ENCODE data around the gene LIMS2.

The LIMS2 gene

DNA sequence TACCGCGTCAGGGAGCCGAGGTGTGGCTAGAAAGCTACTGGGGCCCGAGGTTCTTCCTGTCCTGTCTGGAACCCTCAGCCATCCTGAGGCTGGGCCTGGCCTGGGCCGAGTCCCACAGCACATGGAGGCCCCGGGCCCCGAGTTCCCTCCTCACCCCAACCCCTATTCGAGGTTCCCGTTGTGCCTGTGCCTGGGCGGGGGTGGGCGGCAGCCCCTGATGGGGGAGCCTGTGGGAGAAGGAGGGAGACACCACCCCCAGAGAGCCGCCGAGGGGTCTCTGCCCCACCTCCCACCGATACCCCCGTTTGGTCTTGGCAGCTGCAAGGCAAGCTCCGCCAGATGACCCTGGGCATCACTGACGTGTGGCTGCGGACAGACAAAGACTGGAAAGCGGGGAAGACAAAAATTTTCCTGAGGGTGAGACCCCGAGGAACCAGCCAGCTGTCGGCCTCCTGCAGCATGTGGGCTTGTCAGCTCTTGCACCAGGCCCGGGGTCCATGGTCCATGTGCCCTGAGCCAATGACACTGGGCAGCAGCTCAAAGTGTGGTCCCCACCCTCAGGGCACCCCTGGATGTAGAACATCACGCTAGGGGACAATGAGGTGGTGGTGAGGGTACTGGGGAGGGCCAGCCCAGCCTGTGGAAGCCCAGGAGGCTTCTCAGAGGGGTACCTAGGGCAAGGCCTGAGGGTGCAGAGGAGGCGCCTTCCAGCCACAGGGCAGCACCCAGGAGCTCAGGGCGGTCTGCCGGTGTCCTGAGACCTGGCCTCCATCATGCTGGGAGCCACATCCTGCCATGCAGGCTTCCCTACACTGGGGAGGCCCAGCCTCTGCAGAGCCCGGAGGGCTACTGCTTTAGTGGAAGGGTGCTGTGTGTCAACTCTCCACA, 81.9 kb downstream of the LIMS2 start:
- no peak overlapping the region for H3K27ac ChIP-seq (ENCODE audit: low read depth, low read length)
- H3K27me3 ChIP-seq (ENCODE audit: control insufficient read depth in 1 of 2, insufficient read depth in 2 of 2, low read length in 2 of 2), result no peaks in the 10 kb centered on the region
- H3K9ac ChIP-seq (ENCODE audit: low read length), result no peak overlapping the region
- H3K9me3 ChIP-seq (ENCODE audit: low read length), result no peaks in the 10 kb centered on the region
- no peaks in the 10 kb centered on the region for H3K4me1 ChIP-seq (ENCODE audit: insufficient read depth, low read length)
- no peak overlapping the region for H3K4me3 ChIP-seq (ENCODE audit: low read depth in 1 of 2, low read length in 2 of 2)
- H3K36me3 ChIP-seq (ENCODE audit: insufficient read depth, low read length), result no peaks in the 10 kb centered on the region

DNA sequence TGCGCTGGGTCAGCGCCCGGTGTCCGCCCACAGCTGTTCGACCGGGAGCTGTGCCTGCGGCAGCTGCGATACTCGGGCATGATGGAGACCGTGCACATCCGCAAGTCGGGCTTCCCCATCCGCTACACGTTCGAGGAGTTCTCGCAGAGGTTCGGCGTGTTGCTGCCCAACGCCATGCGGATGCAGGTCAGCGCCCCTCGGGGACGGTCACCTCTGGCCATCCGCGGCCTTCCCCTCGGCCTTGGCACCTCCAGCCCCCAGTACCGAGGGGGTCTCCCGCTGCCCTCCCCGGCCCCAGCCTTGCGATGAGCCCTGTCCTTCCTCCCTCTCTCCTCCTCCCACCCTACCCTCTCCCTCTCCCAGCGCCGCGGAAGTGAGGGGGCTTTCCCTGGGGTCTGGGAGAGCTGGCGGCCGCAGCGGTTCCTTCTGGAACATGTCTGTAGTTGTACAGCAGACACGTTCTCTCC, 82.5 kb downstream of the LIMS2 start:
- no peaks in the 10 kb centered on the region for H3K9me3 ChIP-seq (ENCODE audit: low read length)
- H3K9ac ChIP-seq (ENCODE audit: low read length), result no peak overlapping the region
- H3K36me3 ChIP-seq (ENCODE audit: insufficient read depth, low read length), result no peaks in the 10 kb centered on the region
- no peaks in the 10 kb centered on the region for H3K27me3 ChIP-seq (ENCODE audit: control insufficient read depth in 1 of 2, insufficient read depth in 2 of 2, low read length in 2 of 2)
- no peak overlapping the region for H3K4me3 ChIP-seq (ENCODE audit: low read depth in 1 of 2, low read length in 2 of 2)
- H3K4me1 ChIP-seq (ENCODE audit: insufficient read depth, low read length), result no peaks in the 10 kb centered on the region
- no peak overlapping the region for H3K27ac ChIP-seq (ENCODE audit: low read depth, low read length)

DNA sequence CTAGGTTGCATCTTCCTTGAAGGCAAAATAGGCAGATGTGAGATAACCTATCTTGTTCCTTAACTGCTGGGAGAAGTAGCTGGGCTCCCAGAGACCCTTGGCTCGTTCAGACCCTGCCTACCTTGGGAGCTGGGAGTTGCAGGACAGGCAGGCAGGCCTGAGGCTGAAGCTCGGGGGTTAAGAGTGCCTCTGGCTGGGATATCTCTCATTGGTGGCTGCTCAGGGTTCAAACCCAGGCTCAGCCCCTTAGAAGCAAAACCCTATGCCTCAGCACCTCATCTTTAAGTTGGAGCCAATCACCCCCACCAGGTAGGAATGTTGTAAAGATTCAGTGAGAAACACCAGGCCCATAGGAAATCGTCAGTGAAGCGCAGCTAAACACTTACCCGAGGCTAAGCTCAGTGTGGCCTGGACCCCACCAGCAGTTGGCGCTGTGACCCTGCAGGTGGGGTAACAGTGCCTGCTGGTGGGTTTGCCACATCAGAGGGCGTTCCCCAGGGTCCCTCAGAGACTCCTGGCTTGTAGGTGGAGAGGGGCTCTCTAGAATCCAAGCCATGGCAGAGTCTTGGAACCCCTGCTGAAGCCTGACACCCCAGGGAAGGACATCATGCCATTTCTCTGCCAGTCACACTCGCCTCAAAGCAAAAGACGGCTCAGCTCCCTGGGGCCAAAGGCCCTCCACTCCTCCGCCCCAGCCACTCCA, 84.0 kb downstream of the LIMS2 start:
- Histone ChIP-seq H3K36me3 (ENCODE audit: insufficient read depth, low read length) (no peaks in the 10 kb centered on the region), H3K4me3 (ENCODE audit: low read depth in 1 of 2, low read length in 2 of 2) (no peak overlapping the region), H3K27ac (ENCODE audit: low read depth, low read length) (no peak overlapping the region), H3K9me3 (ENCODE audit: low read length) (no peaks in the 10 kb centered on the region), H3K4me1 (ENCODE audit: insufficient read depth, low read length) (no peaks in the 10 kb centered on the region), H3K27me3 (ENCODE audit: control insufficient read depth in 1 of 2, insufficient read depth in 2 of 2, low read length in 2 of 2) (no peaks in the 10 kb centered on the region), H3K9ac (ENCODE audit: low read length) (no peak overlapping the region)

DNA sequence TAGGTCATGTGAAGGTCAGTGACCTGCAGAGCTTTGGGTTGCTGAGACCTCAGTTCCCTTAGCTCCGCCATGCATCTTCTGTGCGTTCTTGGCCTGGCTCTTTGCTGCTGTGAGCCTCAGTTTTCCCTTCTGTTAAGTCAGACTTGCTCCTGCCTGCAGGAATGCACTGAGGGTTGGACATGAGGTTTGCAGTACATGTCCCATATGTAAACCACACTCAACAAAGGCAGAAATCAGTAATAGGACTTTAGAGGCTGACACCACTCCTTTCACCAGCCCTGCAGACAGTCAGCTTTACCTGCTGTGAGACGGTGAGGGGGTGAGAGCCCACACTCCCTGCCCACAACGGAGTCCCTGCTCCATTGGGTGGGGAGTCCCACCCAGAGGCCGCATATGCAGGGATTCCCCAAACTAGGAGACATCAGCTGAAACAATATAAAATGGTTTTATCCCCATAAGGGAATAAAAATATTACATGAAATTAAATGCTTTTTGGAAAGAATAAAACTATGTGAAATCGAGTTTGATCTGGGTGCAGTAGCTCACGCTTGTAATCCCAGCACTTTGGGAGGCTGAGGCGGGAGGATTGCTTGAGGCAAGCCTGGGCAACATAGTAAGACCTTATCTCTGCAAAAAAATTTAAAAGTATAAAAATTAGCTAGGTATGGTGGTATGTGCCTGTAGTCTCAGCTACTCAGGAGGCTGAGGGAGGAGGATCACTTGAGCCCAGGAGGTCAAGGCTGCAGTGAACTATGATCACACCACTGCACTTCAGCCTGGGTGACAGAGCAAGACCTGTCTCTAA, 84.7 kb downstream of the LIMS2 start:
- no peaks in the 10 kb centered on the region for H3K36me3 ChIP-seq (ENCODE audit: insufficient read depth, low read length)
- no peaks in the 10 kb centered on the region for H3K4me1 ChIP-seq (ENCODE audit: insufficient read depth, low read length)
- no peak overlapping the region for H3K9ac ChIP-seq (ENCODE audit: low read length)
- H3K4me3 ChIP-seq (ENCODE audit: low read depth in 1 of 2, low read length in 2 of 2), result no peak overlapping the region
- H3K27ac ChIP-seq (ENCODE audit: low read depth, low read length), result no peak overlapping the region
- H3K27me3 ChIP-seq (ENCODE audit: control insufficient read depth in 1 of 2, insufficient read depth in 2 of 2, low read length in 2 of 2), result no peaks in the 10 kb centered on the region
- H3K9me3 ChIP-seq (ENCODE audit: low read length), result no peaks in the 10 kb centered on the region

DNA sequence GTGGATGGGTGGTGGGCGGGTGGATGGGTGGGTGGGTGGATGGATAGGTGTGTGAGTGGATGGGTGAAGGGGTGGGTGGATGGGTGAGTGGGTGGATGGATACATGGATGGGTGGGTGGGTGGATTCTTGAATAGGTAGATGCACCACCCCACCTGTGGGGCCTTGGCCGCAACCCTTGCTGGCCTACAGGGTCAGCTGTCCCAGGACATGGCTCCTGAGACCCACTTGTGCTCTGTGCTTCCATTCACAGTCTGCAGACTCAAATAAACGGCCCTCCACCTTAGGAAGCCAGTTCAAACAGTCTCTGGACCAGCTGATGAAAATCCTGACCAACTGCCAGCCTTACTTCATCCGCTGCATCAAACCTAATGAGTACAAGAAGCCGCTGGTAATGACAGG, 85.5 kb downstream of the LIMS2 start:
- Histone ChIP-seq H3K9ac (ENCODE audit: low read length) (no peak overlapping the region), H3K4me3 (ENCODE audit: low read depth in 1 of 2, low read length in 2 of 2) (no peak overlapping the region), H3K9me3 (ENCODE audit: low read length) (no peaks in the 10 kb centered on the region), H3K36me3 (ENCODE audit: insufficient read depth, low read length) (no peaks in the 10 kb centered on the region), H3K4me1 (ENCODE audit: insufficient read depth, low read length) (no peaks in the 10 kb centered on the region), H3K27me3 (ENCODE audit: control insufficient read depth in 1 of 2, insufficient read depth in 2 of 2, low read length in 2 of 2) (no peaks in the 10 kb centered on the region), H3K27ac (ENCODE audit: low read depth, low read length) (no peak overlapping the region)

DNA sequence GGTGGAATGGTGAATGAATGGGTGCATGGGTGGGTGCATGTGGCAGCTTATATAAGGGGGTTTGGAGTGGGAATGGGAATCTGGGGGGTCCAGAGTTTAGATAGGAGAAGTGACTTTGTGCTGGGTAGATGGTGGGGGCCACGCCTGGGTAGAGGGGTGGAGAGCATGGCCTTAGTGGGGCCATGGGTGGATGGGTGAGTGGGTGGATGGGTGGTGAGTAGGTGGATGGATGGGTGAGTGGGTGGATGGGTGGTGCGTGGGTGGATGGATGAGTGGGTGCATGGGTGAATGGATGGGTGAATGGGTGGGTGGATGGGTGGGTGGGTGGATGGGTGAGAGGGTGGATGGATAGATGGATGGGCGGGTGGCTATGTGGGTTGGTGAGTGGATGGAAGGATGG, 86.0 kb downstream of the LIMS2 start:
- no peak overlapping the region for H3K9ac ChIP-seq (ENCODE audit: low read length)
- no peaks in the 10 kb centered on the region for H3K36me3 ChIP-seq (ENCODE audit: insufficient read depth, low read length)
- no peak overlapping the region for H3K27ac ChIP-seq (ENCODE audit: low read depth, low read length)

More for the DNA sequence above, 86.0 kb downstream of the LIMS2 start:
- H3K4me3 ChIP-seq (ENCODE audit: low read depth in 1 of 2, low read length in 2 of 2), result no peak overlapping the region
- H3K27me3 ChIP-seq (ENCODE audit: control insufficient read depth in 1 of 2, insufficient read depth in 2 of 2, low read length in 2 of 2), result no peaks in the 10 kb centered on the region
- no peaks in the 10 kb centered on the region for H3K4me1 ChIP-seq (ENCODE audit: insufficient read depth, low read length)
- no peaks in the 10 kb centered on the region for H3K9me3 ChIP-seq (ENCODE audit: low read length)
